Measurements from ENCODE around the gene UTS2R. TPM values are rescaled to one million over a fixed set of nuclear protein-coding genes. Genes with fewer than 3 reads are reported as not detected.

The UTS2R gene
- total and polyA plus RNA-seq, 11 donors = 0.11 to 21.9 (median 1.2) TPM

GRCh38 chr17:82327289-82327688, 44.3 kb upstream of the UTS2R start:
- H3K4me1 ChIP-seq = peaks cover 0 to 23% (median 8%) of the 10 kb centered on the region in 12 donors
- ATAC-seq = no peak
- TF ChIP-seq CTCF (IDR thresholded peaks at IDR 0.05) = no peak
- TF ChIP-seq POLR2A (IDR thresholded peaks at IDR 0.05) = no peak
- H3K9me3 ChIP-seq = no peaks in the 10 kb centered on the region
- peaks cover 0 to 28% (median 0%) of the 10 kb centered on the region in 9 donors for H3K36me3 ChIP-seq
- H3K27me3 ChIP-seq = peaks cover 0 to 30% (median 2%) of the 10 kb centered on the region in 9 donors
- H3K27ac ChIP-seq = no peak overlapping the region
- no peak for DNase-seq
- WGBS, 4 donors = 76 to 81% (median 78%) methylated on average over 15 of the region's 15 CpGs
- intact Hi-C loops (cut with DNase I) = loop anchor here in 3 of 10 donors (10.0 kb wide), 3 partner anchors 92 to 292 kb away; partner anchors contain the start of genes DCXR (in 1 of the 3) and RAC3 (in 1 of the 3)
- H3K4me3 ChIP-seq = no peak overlapping the region

GRCh38 chr17:82327757-82328140, 43.8 kb upstream of the UTS2R start:
- Histone ChIP-seq H3K9me3 (no peaks in the 10 kb centered on the region), H3K4me3 (no peak overlapping the region), H3K4me1 (peaks cover 0 to 28% (median 13%) of the 10 kb centered on the region in 12 donors), H3K27ac (no peak overlapping the region), H3K36me3 (peaks cover 0 to 28% (median 0%) of the 10 kb centered on the region in 9 donors), H3K27me3 (peaks cover 0 to 33% (median 4%) of the 10 kb centered on the region in 9 donors)
- ATAC-seq (no peak), DNase-seq (no peak)
- 71 to 78% (median 73%) methylated on average over 16 of the region's 16 CpGs for WGBS, 4 donors
- intact Hi-C loops (cut with DNase I) = loop anchor here in 3 of 10 donors (10.0 kb wide), 3 partner anchors 93 to 293 kb away; partner anchors contain the start of genes DCXR (in 1 of the 3) and RAC3 (in 1 of the 3)
- TF ChIP-seq CTCF (IDR thresholded peaks at IDR 0.05) = no peak
- no peak for TF ChIP-seq POLR2A (IDR thresholded peaks at IDR 0.05)

- TF ChIP-seq POLR2A (IDR thresholded peaks at IDR 0.05) = no peak
- no peak for TF ChIP-seq CTCF (IDR thresholded peaks at IDR 0.05)
- no peak for DNase-seq
- Histone ChIP-seq H3K4me1 (peaks cover 0 to 34% (median 18%) of the 10 kb centered on the region in 12 donors), H3K36me3 (peaks cover 0 to 23% (median 0%) of the 10 kb centered on the region in 9 donors), H3K9me3 (no peaks in the 10 kb centered on the region), H3K27me3 (peaks cover 0 to 39% (median 7%) of the 10 kb centered on the region in 9 donors), H3K27ac (no peak overlapping the region), H3K4me3 (no peak overlapping the region)
- WGBS, 4 donors = 79 to 86% (median 80%) methylated on average over 13 to 28 of the region's 28 CpGs
- intact Hi-C loops (cut with DNase I) = loop anchor here in 3 of 10 donors (10.0 kb wide), 3 partner anchors 94 to 294 kb away; partner anchors contain the start of genes DCXR (in 1 of the 3) and RAC3 (in 1 of the 3)
- ATAC-seq = no peak
These were observed 43.2 kb upstream of the UTS2R start for GRCh38 chr17:82328141-82328993.

GRCh38 chr17:82328994-82329507, 42.5 kb upstream of the UTS2R start:
- WGBS, 4 donors = 88 to 92% (median 90%) methylated on average over 9 to 15 of the region's 15 CpGs
- Histone ChIP-seq H3K4me1 (peaks cover 0 to 41% (median 20%) of the 10 kb centered on the region in 12 donors), H3K4me3 (no peak overlapping the region), H3K9me3 (no peaks in the 10 kb centered on the region), H3K36me3 (peaks cover 0 to 23% (median 0%) of the 10 kb centered on the region in 9 donors), H3K27me3 (peaks cover 0 to 41% (median 7%) of the 10 kb centered on the region in 9 donors), H3K27ac (no peak overlapping the region)
- TF ChIP-seq POLR2A (IDR thresholded peaks at IDR 0.05) (no peak), CTCF (IDR thresholded peaks at IDR 0.05) (no peak)
- no peak for DNase-seq
- intact Hi-C loops (cut with DNase I) = loop anchor here in 3 of 10 donors (10.0 kb wide), 3 partner anchors 94 to 294 kb away; partner anchors contain the start of genes DCXR (in 1 of the 3) and RAC3 (in 1 of the 3)
- no peak for ATAC-seq

Measured in heart left ventricle (tissue), 16 donors.